Effector memory CD4-positive, alpha-beta T cell (primary cell): ENCODE measurements around the gene STX7.
A peak's percentile ranks its signal among the peaks of the same experiment; 100 is the strongest.

Experiments
- DNase-seq, 3 donors: peaks; one replicate each; pipeline ENCODE4 v3.0.0-alpha.2; 2020
- H3K27ac ChIP-seq: 2 replicates; pipeline ENCODE4 v1.7.0; 2013; ENCODE audit warnings: mild to moderate bottlenecking, low read length, moderate library complexity; ENCODE audit not compliant: insufficient read depth, poor library complexity, severe bottlenecking
- H3K27me3 ChIP-seq: replicated peaks from 2 replicates; pipeline ENCODE4 v1.7.0; 2013; ENCODE audit warnings: mild to moderate bottlenecking, low read length; ENCODE audit not compliant: insufficient read depth, control insufficient read depth, poor library complexity, severe bottlenecking
- H3K36me3 ChIP-seq: 2 replicates; pipeline ENCODE4 v1.7.0; 2013; ENCODE audit warnings: mild to moderate bottlenecking, low read length, moderate library complexity; ENCODE audit not compliant: control insufficient read depth, insufficient read depth
- H3K4me1 ChIP-seq: 2 replicates; pipeline ENCODE4 v1.7.0; 2013; ENCODE audit warnings: low read length, mild to moderate bottlenecking; ENCODE audit not compliant: control insufficient read depth, insufficient read depth, poor library complexity, severe bottlenecking
- H3K4me3 ChIP-seq: 2 replicates; pipeline ENCODE4 v1.7.0; 2013; ENCODE audit warnings: low read length, low read depth, mild to moderate bottlenecking; ENCODE audit not compliant: insufficient read depth, poor library complexity, severe bottlenecking
- H3K9me3 ChIP-seq: 2 replicates; pipeline ENCODE4 v1.7.0; 2013; ENCODE audit warnings: mild to moderate bottlenecking, low read length, moderate library complexity; ENCODE audit not compliant: control insufficient read depth

STX7 gene

DNA sequence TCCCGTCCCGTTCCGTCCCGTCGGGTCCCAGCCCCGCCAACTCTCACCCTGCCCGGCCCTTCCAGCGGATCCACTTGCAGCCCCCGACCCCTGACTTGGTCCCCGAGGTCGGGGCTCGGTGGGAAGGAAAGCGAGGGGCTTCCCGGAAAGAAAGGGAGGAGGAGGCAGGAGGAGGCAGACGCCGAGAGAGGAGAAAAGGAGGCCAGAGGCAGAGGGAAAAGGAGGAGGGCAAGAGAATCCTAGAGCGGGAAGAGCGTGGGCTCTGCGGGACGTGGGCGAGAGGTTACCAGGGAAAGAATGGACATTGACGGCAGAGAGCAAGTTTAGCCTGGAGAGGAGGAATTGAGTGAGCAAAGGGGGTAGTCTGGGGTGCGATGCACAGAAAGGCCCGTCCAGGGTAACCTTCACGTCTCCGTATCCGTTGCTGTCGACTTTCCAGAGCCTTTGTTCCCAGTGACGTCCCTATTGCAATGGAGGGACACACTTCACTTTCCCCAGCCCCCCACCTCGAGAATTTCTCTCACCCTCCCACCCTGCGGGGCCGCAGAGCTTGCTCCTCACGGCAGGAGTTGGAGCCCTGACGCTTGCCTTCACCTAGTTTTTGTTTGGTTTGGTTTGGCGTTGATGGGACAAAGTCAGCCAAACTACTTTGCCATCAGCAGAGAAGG is 111.2 kb downstream of the STX7 start:
- DNase-seq, result no peak
- no peaks in the 10 kb centered on the region for H3K9me3 ChIP-seq
- no peak overlapping the region for H3K27ac ChIP-seq

DNA sequence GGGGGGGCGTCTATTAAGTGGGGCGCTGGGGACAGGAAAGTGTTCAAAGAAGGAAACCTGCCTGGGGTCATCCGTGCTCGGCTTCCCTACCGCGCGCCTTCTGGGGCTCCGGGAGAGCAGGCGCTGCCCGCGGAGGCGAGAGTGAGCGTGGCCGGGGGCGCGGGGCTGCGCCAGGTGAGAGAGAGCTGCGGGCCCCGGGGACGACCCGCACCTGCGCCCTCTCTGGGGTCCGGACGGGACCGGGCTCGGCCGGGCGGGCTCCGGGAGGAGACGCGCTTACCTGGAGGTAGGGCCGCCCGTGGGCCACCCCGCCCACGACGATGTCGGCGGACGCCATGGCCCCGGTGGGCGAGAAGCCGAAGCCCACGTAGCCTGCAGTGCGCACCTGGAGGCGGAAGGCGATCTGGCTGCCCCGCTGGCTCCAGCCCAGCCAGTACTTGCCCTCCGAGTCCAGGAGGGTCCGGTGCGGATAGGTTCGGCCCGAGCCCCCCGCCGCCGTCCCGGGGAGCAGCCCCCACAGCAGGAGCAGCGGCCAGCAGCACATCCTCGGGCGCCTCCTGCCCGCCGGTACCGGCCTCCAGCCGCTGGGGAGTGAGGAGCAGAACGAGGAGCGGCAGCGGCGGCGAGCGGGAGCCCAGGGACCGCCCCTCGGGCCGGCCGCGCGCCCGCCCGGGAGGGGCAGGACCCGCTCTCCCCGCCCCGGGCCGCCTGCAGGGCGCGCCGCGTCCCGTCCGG is 111.9 kb downstream of the STX7 start, which contains the start of gene MOXD1:
TSS of gene MOXD1 (minus strand) at position 593 of the 735 bp plus-strand sequence. CDS start at position 544, 49 bp downstream.
- Histone ChIP-seq H3K4me3 (peak within 1 kb of the TSS; percentile 39), H3K27ac (no peak within 1 kb of the TSS), H3K36me3 (no peaks in the 10 kb centered on the region), H3K9me3 (no peaks in the 10 kb centered on the region), H3K27me3 (peaks cover 32% of the 10 kb centered on the region), H3K4me1 (no peaks in the 10 kb centered on the region)
- no peak for DNase-seq

More for the DNA sequence above, 111.2 kb downstream of the STX7 start:
- H3K27me3 ChIP-seq, result peaks cover 32% of the 10 kb centered on the region
- no peaks in the 10 kb centered on the region for H3K36me3 ChIP-seq
- H3K4me3 ChIP-seq, result no peak overlapping the region
- no peaks in the 10 kb centered on the region for H3K4me1 ChIP-seq

DNA sequence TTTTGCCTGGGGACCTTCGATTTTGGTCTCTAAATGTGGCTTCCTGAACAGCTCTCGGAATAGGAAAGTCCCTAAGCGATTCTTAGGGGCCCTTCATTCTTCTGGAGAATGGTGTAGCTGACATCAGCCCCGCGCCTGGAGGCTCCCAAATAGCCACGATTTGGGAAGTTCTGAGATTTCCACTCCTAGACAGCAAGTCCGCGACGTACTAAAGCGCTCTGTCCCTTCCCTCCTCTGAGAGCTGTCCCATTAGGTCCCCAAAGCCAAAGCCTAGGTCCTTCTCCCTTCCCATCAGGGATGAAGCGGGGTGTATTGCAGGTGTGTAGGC is 112.4 kb downstream of the STX7 start:
- Histone ChIP-seq H3K27ac (no peak overlapping the region), H3K4me1 (no peaks in the 10 kb centered on the region), H3K27me3 (peaks cover 32% of the 10 kb centered on the region), H3K9me3 (no peaks in the 10 kb centered on the region), H3K36me3 (no peaks in the 10 kb centered on the region), H3K4me3 (no peak overlapping the region)
- no peak for DNase-seq

DNA sequence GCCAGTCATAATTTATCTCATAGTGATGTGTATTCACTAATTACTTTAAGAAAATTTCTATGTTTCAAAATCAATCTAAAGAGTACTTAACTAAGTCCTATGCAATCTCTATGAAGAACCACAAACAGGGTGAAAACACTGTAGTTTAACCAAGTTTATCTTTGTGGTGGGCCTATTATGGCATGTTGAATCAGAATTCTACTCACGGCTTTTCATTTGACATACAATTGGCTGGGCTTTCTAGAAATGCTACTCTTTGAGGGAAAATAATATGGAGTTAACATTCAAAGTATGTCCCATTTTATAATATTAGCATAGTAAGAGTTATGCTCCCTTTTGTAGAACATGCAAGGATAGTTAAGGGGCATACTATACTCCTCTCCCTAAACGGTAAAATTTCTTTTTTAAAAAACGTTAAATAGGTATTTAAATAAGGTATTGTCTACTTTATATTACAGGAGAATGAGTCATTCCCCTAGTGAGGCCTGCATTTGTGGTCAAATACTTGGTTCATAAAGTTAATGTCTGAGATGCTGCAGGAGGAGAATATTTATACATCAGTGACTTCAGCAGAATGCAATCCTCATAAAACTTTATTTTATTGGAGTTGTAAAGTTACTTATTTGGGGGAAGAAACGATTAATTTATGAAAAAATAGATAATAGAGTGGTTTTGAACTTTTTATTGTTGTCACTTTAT is 113.4 kb downstream of the STX7 start:
- Histone ChIP-seq H3K4me1 (no peaks in the 10 kb centered on the region), H3K9me3 (no peaks in the 10 kb centered on the region), H3K27ac (no peak overlapping the region), H3K4me3 (no peak overlapping the region), H3K27me3 (peaks cover 32% of the 10 kb centered on the region), H3K36me3 (no peaks in the 10 kb centered on the region)
- no peak for DNase-seq
